OCI-LY1 (cell line): ENCODE results near the gene PGLYRP2.

ENCODE experiments used
- CTCF ChIP-seq: fragments of 200-600 bp; sonication (generic), shearing (Covaris generic); IDR thresholded peaks from 2 replicates; pipeline ENCODE4 v1.5.1; 2017; ENCODE audit warnings: mild to moderate bottlenecking, antibody characterized with exemption, low read length, moderate library complexity, mixed read lengths
- EZH2 ChIP-seq: fragments of 200-600 bp; sonication (generic), shearing (Covaris generic); IDR thresholded peaks from 2 replicates; pipeline ENCODE4 v1.8.0; 2017; ENCODE audit warnings: borderline replicate concordance, mixed run types, mild to moderate bottlenecking, antibody characterized with exemption, low read length, moderate library complexity, mixed read lengths

DNA sequence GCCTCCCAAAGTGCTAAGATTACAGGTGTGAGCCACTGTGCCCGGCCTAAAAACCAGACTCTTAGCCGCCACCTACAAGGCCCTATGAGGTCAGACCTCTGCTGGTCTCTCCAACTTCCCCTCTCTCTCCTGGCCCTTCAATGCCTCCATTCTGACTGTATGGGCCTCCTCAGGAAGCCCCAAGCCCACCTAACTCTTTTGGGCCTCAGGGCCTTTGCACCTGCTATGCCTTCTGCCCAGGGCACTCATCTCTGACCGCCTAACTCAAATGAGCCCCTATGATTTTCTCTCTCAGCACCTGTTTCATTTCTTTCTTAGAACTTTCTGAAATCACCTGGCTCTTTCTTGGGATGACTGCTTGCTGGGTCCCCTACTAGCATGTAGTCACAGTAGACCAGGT lies 36.0 kb downstream of the PGLYRP2 start:
- TF ChIP-seq CTCF, result no peak
- no peak for TF ChIP-seq EZH2
